RWPE2 (cell line): ENCODE data around the gene NAPG.
"Not testable (repeated sequence)": the region's sequence is repeated elsewhere in the genome, so short reads cannot be mapped to it uniquely, and the experiment has no call there.

Experiments
- ATAC-seq: fragments of 200-7000 bp; cut with Tn5 transposase; 3 replicates; pipeline ENCODE4 v1.9.1; 2021; ENCODE audit warnings: low read depth
- DNase-seq: peaks from one replicate; pipeline ENCODE4 v3.0.0-alpha.2; 2020; ENCODE audit warnings: low spot score
- H3K27ac ChIP-seq: fragments of 450-650 bp; 2 replicates; pipeline ENCODE4 v1.5.1; 2017; ENCODE audit warnings: mild to moderate bottlenecking; ENCODE audit not compliant: poor library complexity, severe bottlenecking
- H3K27me3 ChIP-seq: fragments of 250-450 bp; sonication (Bioruptor Pico); 2 replicates; pipeline ENCODE4 v1.5.1; 2021; ENCODE audit warnings: mild to moderate bottlenecking, moderate library complexity; ENCODE audit not compliant: insufficient read depth, poor library complexity, severe bottlenecking
- H3K36me3 ChIP-seq: fragments of 250-450 bp; sonication (Bioruptor Pico); 2 replicates; pipeline ENCODE4 v1.5.1; 2020; ENCODE audit warnings: low read depth, mild to moderate bottlenecking, moderate library complexity
- H3K4me1 ChIP-seq: fragments of 250-450 bp; sonication (Bioruptor Pico); 2 replicates; pipeline ENCODE4 v1.5.1; 2021; ENCODE audit warnings: mild to moderate bottlenecking, moderate library complexity; ENCODE audit not compliant: insufficient read depth, poor library complexity, severe bottlenecking
- H3K4me3 ChIP-seq: fragments of 250-450 bp; sonication (Bioruptor Pico); 2 replicates; pipeline ENCODE4 v1.5.1; 2021; ENCODE audit warnings: mild to moderate bottlenecking, moderate library complexity; ENCODE audit not compliant: severe bottlenecking
- H3K9me3 ChIP-seq: fragments of 250-450 bp; sonication (Bioruptor Pico); 2 replicates; pipeline ENCODE4 v1.5.1; 2021; ENCODE audit warnings: mild to moderate bottlenecking, moderate library complexity; ENCODE audit not compliant: severe bottlenecking
- TF ChIP-seq, protein P1 (sequence below): fragments of 450-650 bp; IDR thresholded peaks from one replicate; pipeline ENCODE4 v1.5.1; 2017; ENCODE audit warnings: mild to moderate bottlenecking, moderate library complexity; ENCODE audit not compliant: poor library complexity, severe bottlenecking

NAPG gene

DNA sequence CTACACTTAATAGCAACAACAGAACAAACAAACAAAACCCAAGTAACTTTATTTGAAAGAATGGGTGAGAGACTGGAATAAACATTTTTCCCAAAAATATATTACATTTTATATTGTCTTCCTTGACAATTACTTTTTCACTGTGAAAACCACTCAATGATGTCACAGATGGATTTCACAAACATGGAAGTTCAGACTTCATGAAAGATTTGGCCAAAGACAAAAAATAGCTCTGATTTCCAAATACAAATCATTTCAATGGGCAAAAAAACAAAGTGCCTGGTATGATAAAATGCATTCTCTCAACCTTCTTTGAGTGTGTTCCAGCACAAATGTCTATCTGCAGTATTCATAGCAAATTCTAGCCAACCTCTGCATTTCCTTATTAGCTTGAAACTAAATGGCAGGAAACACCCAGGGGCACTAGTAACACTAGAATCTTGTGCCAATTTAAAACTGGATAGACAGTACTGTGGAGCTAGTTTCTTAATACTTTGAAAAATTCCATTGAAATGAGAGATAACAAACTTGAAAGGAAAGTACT is 28.5 kb upstream of the NAPG start:
- ATAC-seq (no peak), DNase-seq (no peak)
- Histone ChIP-seq H3K9me3 (no peaks in the 10 kb centered on the region), H3K36me3 (no peaks in the 10 kb centered on the region; the same call in 1 of the 2 replicates), H3K4me3 (no peak overlapping the region), H3K27me3 (peaks cover 3% of the 10 kb centered on the region), H3K27ac (no peak overlapping the region), H3K4me1 (no peaks in the 10 kb centered on the region)
- TF ChIP-seq, protein P1, sequence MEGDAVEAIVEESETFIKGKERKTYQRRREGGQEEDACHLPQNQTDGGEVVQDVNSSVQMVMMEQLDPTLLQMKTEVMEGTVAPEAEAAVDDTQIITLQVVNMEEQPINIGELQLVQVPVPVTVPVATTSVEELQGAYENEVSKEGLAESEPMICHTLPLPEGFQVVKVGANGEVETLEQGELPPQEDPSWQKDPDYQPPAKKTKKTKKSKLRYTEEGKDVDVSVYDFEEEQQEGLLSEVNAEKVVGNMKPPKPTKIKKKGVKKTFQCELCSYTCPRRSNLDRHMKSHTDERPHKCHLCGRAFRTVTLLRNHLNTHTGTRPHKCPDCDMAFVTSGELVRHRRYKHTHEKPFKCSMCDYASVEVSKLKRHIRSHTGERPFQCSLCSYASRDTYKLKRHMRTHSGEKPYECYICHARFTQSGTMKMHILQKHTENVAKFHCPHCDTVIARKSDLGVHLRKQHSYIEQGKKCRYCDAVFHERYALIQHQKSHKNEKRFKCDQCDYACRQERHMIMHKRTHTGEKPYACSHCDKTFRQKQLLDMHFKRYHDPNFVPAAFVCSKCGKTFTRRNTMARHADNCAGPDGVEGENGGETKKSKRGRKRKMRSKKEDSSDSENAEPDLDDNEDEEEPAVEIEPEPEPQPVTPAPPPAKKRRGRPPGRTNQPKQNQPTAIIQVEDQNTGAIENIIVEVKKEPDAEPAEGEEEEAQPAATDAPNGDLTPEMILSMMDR = no peak

DNA sequence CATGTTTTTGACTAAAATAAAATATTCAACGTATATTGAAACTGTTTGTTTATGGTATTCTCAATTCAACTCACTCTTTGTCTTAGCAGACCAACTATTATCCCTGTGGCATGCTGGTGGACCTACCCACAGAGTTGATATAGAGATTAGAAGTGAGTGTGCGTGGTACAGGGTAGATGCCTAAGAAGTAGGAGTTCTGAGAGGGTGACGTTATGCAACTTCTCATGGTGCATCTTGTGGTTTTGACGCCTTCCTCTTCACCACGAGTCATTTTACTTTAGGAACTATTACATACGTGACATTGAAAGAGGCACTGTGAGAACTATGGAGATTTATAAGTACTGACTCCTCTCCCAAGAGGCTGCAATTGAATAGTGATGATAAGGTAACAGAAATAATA is 26.6 kb upstream of the NAPG start:
- no peak for ATAC-seq
- DNase-seq = no peak
- TF ChIP-seq, protein P1 = no peak
- Histone ChIP-seq H3K27ac (no peak overlapping the region), H3K4me1 (no peaks in the 10 kb centered on the region), H3K4me3 (no peak overlapping the region), H3K9me3 (no peaks in the 10 kb centered on the region), H3K27me3 (peaks cover 3% of the 10 kb centered on the region), H3K36me3 (no peaks in the 10 kb centered on the region; the same call in 1 of the 2 replicates)

DNA sequence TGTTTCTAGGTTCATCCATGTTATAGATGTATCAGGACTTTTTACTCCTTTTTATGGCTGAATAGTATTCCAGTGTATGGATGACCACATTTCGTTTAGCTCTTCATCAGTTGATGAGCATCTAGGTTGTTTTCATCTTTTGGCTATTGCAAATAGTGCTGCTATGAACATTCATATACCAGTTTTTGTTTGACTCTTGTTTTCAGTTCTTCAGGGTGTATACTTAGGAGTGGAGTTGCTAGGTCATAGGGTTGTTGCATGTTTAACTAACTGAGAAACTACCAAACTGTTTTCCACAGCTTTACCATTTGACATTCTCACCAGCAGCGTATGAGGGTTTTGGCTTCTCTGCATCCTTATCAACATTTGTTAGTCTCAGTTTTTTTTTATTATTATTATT is 25.8 kb upstream of the NAPG start:
- no peaks in the 10 kb centered on the region for H3K9me3 ChIP-seq
- ATAC-seq (no peak), DNase-seq (no peak)
- peaks cover 3% of the 10 kb centered on the region for H3K27me3 ChIP-seq
- no peaks in the 10 kb centered on the region for H3K4me1 ChIP-seq
- TF ChIP-seq, protein P1 = no peak
- H3K36me3 ChIP-seq = no peaks in the 10 kb centered on the region; the same call in 1 of the 2 replicates
- H3K27ac ChIP-seq = no peak overlapping the region
- no peak overlapping the region for H3K4me3 ChIP-seq

DNA sequence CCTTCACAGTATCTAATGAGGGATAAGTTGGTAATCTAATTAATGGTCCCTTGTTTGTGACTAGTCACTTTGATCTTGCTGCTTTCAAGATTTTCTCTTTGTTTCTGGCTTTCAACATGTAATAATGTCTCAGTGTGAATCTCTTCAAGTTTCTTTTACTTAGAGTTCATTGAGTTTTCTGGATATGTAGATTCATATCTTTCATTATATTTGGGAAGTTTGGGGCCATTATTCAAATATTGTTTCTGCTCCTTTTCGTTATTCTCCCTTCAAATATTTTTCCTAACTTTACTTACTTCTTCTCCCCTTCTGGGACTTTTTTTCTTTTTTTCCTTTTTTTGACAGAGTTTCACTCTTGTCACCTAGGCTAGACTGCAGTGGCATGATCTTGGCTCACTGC is 21.1 kb upstream of the NAPG start:
- Histone ChIP-seq H3K4me3 (no peak overlapping the region), H3K36me3 (no peaks in the 10 kb centered on the region), H3K27me3 (no peaks in the 10 kb centered on the region), H3K27ac (no peak overlapping the region), H3K9me3 (no peaks in the 10 kb centered on the region), H3K4me1 (no peaks in the 10 kb centered on the region)
- TF ChIP-seq, protein P1 = no peak
- ATAC-seq = no peak
- no peak for DNase-seq

DNA sequence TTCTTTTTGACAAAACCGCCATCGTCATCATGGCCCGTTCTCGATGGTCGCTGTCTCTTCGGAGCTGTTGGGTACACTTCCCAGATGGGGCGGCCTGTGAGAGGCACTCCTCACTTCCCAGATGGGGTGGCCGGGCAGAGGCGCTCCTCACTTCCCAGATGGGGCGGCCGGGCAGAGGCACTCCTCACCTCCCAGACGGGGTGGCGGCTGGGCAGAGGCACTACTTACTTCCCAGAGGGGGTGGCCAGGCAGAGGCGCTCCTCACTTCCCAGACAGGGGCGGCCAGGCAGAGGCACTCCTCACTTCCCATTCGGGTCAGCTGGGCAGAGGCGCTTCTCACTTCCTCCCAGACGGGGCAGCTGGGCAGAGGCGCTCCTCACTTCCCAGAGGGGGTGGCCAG is 19.9 kb upstream of the NAPG start:
- H3K27ac ChIP-seq, H3K36me3 ChIP-seq, H3K4me1 ChIP-seq, H3K27me3 ChIP-seq, ATAC-seq, H3K4me3 ChIP-seq, DNase-seq, H3K9me3 ChIP-seq: not testable (repeated sequence)
